ENCODE data around the gene KRTAP9-7.
A peak's percentile ranks its signal among the peaks of the same experiment; 100 is the strongest.

Gene KRTAP9-7

DNA sequence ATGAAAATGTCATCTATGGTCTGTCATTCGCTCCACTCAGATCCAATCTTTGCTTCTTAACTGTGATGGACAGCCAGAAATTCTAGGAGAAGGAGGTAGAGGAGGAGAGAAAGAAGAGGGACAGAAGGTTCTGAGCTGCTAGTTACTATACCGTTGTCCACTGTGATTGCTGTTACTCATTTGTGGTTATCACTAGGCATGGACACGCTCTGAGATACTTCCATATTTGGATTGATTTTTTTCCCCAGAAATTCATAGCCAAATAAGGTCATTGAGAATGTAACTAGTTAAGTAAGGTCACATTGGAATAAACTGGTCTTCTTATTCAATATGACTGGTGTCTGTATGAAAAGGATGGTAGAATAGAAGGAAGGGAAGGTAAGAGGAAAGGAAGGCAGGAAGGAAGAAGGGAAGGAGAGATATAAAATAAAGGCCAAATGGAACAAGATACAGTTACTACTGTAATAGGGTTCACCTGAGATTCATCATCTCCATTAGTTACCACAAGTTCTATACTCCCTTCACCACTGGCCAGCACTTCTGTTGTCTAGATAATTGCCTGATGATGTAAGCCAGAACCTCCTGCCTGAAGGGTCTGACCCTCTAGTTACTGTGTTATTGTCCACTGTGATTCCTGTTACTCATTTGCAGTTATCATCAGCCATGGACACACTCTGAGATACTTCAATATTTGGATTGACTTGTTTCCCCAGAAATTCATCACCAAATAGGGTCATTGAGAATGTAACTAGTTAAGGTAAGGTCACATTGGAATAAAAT is 2.9 kb downstream of the KRTAP9-7 start:
- no peak for DNase-seq

DNA sequence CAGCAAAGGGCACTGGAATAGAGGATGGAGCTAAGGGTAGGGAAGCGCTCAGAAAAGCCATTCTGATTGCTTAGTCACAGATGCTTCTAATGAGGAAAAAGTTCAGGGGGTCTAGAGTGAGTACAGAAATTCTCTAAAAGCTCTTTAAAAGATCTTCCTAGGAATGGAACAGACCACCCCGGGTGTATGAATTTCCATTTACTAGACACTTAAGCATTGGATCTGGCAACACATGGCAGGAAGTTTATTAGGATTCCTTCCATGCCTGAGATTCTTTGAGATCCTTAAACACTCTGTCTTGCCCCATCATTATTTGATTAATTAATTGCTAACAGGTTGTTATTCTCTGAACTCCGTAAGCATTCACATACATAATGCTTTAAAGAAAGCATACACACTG is 8.5 kb downstream of the KRTAP9-7 start:
- no peak for DNase-seq

DNA sequence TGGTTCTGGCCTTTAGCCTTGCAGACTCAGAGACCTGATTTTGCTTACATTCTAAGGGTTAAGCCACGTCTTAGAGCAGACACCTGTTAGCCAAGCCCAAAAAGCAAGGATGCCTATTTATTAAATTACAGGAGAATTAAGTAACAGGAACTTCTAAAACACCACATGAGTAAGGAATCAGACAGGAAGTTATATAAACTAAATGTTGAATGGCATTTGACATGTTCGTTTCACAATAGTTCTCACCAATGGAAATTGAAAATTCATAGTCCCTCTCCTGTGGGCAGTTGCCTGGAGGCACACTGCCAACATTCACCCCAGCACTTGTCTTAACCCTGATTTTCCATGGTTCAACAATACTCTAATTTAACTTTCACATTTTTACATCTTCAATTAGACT is 9.0 kb downstream of the KRTAP9-7 start:
- no peak for DNase-seq

DNA sequence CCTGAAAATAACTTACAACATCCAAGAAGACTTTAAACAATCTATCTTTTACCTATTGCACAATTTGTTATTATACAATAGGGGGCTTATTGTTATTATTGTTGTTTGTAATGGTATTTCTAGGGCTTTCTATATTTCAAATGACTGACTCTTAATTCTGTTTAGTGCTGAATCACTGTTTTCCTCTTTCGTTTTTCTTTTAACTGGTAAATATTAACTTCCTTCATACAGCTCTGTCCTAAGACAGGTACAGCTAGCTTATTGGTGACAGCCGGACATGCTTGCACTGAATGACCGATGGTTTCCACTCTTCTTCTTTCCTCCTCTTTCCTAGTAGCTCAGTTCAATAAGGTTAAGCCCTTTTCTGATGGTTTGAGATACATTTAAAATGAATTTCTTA is 11.6 kb downstream of the KRTAP9-7 start:
- DNase-seq, result no peak

GRCh38 chr17:41294016-41294415 is 18.5 kb downstream of the KRTAP9-7 start:
- no peak for DNase-seq

DNA sequence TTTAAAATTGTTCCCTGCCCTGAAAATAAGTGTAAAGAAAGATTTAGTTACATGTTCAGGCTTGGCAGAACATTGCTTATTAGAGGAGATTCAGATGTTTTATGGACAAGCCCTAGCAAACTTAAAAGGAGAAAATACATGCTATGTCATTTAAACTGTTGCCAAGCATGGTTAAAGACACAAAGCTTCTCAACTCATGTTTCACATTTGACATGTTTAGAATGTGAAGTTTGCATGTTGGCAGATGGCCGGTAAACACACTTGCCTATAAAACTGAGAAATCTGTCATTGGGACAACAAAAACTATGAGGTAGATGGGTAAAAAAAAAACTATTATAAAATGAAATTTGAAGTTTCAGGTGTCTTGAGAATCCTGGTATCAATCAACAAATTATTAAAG is 21.3 kb downstream of the KRTAP9-7 start:
- no peak for DNase-seq

DNA sequence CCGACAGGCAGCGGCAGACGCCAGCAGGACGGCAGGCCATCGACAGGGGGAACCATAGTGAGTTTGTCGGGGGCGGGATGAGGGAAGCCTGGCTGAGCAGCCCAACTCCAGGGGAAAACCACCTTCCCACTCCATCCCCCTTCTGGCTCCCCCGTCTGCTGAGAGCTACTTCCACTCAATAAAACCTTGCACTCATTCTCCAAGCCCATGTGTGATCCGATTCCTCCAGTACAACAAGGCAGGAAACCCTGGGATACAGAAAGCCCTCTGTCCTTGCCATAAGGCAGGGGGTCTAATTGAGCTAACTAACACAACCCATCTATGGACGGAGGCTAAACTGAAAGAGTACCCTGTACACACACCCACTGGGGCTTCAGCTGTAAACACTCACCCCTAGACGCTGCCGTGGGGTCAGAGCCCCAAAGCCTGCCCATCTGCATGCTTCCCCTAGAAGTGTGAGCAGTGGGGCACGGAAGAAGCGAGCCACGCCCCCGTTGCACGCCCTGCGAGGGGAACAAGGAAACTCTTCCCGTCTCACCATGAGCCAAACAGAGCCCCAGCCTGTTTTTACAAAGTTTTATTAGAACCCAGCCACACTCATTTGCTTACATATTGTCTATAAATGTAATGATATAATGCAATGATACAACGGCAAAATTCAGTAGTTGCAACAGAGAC is 23.1 kb downstream of the KRTAP9-7 start:
- no peak for DNase-seq

- DNase-seq, result no peak
These were observed 25.8 kb downstream of the KRTAP9-7 start for GRCh38 chr17:41301204-41301790.

DNA sequence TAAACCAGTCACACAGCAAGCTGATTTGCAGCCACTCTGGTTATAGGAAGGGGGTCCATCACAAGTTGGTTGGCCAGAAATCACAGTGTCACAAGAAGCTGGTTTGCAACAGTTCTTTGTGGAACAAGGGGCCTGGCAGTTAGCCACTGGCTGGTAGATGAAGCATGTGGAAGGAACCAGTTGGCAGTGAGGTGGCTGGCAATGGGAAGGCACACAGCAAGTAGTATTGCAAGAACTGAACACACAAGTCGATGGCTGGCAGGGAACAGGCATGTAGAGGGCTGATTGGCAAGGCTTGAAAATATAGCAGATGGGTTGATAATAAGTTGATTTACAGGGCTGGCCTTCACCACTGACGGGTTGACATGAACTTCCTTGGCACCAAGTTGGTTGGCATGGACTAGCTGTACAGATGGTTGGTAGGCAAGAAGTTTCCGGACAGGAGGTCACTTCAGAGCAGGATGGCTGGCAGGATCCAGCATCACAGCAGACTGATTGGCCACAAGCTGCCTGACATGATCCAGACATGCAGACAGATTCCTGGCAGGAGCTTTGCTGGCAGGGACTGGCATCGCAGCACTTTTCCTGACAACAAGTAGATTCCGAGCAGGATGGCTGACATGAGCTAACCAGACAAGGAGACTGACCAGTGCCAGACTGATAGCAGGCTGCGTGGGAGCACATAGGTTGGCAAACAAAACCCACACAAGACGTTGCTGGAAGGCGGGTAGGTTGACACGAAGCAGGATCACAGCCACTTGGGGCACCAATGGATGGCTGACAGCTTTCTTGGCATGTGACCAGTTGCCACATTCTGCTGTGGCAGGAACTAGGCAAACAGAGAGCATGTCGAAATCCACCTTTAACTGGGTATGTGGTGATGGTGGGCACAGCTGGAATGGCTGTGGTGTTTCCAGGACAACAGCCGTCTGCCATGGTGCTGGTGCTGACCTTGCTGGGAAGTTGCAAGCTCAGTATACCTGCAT is 26.7 kb downstream of the KRTAP9-7 start, which contains the start of gene KRTAP29-1:
TSS of gene KRTAP29-1 (minus strand) at position 936 of the 986 bp plus-strand sequence. CDS start at position 936, 0 bp downstream.
- DNase-seq, result no peak

GRCh38 chr17:41302981-41303380 is 27.5 kb downstream of the KRTAP9-7 start:
- DNase-seq, result no peak

GRCh38 chr17:41304091-41304490 is 28.6 kb downstream of the KRTAP9-7 start:
- DNase-seq, result no peak

DNA sequence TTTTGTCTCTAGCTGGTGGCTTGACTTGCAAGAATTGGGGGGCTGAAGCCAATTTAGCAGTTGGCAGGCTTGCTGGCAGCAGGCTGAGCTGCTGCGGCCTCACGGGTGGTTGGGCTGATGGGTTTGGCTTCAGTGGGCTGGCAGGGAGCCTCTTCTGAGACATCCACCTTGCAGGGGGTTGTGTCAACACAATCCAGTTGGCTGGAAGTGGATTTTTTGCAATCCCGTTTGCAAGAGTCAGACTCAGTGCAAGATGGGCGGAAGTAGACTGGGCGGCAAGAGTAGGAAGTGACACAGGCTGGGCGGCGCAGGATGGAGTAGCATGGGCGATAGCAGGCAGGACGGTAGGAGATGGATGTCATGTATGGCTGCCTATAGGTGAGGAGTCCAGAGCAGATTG is 32.1 kb downstream of the KRTAP9-7 start:
- DNase-seq, result no peak

- peak; percentile 36 to 100 (median 69) for DNase-seq
These were observed 32.9 kb downstream of the KRTAP9-7 start for GRCh38 chr17:41308251-41308917.

GRCh38 chr17:41308918-41309359 is 33.4 kb downstream of the KRTAP9-7 start, which contains the start of gene KRTAP16-1:
KRTAP16-1 (minus strand) TSS chr17:41309309; CDS start chr17:41309253, 56 bp downstream.
- peak in 3 of 5 experiments; percentile 29 to 94 (median 79) for DNase-seq

GRCh38 chr17:41311111-41311510 is 35.6 kb downstream of the KRTAP9-7 start:
- DNase-seq, result no peak

- no peak for DNase-seq
These were observed 39.8 kb downstream of the KRTAP9-7 start, which contains the start of gene KRTAP17-1 for GRCh38 chr17:41315204-41315794. KRTAP17-1 (minus strand) TSS chr17:41315710; CDS start chr17:41315650, 60 bp downstream.

- no peak for DNase-seq
These were observed 40.4 kb downstream of the KRTAP9-7 start for GRCh38 chr17:41315814-41316445.

- DNase-seq, result no peak
These were observed 42.7 kb downstream of the KRTAP9-7 start for GRCh38 chr17:41318231-41318630.

GRCh38 chr17:41322094-41322902 is 46.8 kb downstream of the KRTAP9-7 start:
- peak in 2 of 5 experiments; percentile 32 to 75 for DNase-seq
